NCI-H2196 (cell line): ENCODE measurements around the gene PELI1.
"Not testable (repeated sequence)": the region's sequence is repeated elsewhere in the genome, so short reads cannot be mapped to it uniquely, and the experiment has no call there.

Experiments
- DNase-seq: peaks from one replicate; lab custom pipeline; 2025; ENCODE audit not compliant: unreplicated experiment; lab: John Stamatoyannopoulos, UW

The PELI1 gene

DNA sequence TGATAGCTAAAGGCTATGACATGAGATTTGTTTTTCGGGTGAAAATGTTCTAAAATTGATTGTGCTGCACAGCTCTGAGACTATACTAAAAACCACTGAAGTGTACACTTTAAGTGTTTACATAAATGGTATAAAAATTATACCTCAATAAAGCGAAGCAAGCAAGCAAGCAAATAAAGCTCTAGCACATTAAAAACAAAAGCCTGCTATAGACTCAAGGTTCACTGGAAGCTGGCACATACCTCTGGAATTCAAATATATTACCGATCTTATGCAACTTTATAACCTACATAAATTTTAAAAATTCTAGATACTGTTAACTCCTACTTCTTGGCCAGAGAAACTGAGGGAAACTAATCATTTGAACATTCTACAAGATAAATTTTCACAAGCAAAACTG lies 20.1 kb downstream of the PELI1 start:
- DNase-seq: no peak

DNA sequence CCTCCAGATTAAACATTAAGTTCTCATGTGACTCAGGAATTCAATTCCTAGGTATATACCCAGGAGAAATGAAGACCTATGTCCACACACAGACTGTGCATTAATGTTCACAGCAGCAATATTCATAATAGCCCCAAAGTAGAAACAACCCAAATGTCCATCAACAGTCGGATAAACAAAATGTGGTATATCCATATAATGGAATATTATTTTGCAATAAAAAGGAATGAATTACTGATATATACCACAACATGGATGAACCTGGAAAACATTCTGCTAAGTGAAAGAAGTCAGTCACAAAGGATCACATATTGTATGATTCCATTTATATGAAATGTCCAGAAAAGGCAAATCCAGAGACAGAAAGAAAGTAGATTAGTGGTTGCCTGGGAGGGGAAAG lies 20.5 kb downstream of the PELI1 start:
- DNase-seq: no peak

DNA sequence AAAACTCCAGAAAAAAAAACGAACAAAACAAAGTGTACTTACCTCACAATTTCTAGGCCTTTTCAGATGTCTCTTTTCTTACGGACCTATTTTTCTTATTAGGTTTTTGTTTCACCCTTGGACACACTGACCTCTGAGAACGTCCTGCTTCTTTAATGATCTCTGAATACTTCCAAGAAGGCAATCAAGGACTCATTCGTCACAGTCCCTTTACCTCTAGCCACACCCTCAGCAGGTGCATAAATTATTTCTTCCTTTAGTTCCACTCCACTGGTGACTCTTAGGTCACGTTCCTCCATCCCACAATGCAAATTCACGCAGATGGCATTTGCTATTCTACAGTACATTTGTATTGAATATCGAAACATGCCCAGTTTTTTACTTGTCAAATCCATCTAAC lies 21.9 kb downstream of the PELI1 start:
- DNase-seq: no peak

DNA sequence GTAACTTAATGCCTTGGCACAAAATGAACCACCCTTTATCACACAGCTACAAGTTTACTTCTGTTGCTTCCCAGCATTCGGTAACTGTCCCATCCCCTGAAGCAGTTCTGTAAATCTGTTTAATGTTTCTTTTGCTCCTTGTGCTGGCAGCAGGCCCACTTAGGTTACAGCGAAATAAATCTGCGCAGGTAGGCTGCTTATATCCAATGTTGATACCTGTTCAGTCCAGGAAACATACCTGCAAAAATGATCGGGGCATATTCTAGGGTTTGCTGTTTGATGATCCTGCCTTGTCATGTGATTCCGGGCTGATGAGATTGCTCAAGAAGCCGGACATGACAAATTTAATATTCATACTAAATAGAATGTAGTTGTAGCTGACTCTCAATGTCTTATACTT lies 23.3 kb downstream of the PELI1 start:
- no peak for DNase-seq

DNA sequence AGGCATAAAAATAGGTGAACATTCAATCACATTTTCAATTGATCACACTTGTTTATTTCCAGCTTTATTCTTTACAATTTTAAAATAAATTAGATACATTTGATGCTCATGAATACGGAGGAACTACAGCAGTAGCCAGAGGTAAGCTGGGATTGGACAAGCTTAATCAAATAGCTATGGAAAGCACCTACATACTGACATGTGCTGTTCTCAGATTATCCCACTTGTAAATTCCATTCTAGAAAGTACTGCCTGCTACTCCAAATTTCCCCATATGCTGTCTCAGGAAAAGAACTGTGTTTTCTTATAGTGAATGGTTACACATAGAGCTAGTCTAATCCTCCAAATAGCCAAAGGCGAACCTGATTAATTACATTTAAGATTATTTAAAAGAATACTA lies 24.2 kb downstream of the PELI1 start:
- DNase-seq: no peak

DNA sequence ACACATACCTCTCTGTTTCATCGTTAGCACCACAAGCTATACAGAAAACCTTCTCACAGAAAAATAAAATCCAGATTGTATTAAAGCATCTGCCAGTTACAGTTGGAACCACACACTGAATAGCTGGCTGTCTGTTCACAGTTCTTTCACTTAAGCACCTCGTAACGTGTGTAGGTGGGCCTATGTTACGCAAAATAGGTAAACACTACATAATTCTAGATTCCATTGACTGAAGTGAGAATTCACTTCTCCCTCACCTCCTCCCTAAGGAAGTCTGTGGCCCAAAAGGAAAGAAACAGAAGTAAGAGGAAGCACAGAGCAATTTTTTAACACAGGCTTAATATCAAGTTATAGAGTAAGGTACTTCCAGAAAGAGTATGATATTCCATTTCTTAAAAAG lies 24.9 kb downstream of the PELI1 start:
- DNase-seq: no peak

DNA sequence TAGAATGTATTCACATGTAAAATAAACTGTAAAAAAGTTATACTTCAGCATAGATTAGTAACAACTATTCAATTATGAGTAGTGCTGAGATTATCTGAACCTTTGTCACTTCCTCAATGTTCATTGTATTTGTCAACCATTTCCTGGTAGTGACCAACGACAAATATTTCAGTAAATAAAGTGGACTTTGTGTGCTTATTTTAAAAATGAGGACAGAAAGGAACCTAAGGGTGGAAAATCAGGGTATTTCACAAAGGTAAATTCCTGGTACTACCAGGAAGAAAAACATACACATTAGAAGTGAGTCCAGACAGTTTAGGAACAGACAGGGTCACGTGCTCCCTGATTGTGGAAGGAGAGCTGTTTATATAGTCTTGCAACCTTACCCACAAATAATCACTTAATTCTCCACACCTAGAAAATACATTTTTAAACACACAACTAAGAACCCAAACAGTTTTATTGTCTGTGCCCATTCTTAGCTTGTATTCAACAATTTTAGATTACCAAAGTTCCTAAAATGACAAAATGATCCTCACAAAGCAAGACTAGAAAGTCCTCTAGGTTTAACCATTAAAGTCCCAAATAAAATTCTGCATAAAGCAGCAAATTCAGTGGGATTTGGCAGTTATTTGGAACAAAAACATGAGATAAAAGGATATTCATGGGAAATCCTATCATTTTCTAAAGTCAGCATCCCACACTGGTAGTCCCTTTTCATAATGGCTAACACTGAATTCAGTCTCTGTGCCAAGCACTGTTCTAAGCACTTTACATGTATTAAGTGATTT lies 28.2 kb downstream of the PELI1 start:
- no peak for DNase-seq

DNA sequence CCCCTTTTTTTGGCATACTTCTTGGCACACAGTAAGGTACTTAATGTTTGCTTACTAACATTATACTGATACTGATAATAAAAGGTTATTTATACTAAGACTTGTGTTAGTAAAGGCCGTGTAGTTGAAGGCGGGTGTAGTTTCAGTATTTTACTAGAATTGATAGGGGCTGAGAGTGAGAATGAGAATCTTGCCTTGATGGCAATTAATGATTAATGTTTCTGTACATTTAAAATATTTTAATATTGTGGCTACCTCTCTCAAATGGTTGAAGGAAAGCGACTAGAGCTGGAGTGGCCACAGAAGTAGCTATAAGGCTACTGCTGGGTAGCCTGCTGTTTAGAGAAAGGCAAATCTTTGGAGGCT lies 29.3 kb downstream of the PELI1 start:
- no peak for DNase-seq

DNA sequence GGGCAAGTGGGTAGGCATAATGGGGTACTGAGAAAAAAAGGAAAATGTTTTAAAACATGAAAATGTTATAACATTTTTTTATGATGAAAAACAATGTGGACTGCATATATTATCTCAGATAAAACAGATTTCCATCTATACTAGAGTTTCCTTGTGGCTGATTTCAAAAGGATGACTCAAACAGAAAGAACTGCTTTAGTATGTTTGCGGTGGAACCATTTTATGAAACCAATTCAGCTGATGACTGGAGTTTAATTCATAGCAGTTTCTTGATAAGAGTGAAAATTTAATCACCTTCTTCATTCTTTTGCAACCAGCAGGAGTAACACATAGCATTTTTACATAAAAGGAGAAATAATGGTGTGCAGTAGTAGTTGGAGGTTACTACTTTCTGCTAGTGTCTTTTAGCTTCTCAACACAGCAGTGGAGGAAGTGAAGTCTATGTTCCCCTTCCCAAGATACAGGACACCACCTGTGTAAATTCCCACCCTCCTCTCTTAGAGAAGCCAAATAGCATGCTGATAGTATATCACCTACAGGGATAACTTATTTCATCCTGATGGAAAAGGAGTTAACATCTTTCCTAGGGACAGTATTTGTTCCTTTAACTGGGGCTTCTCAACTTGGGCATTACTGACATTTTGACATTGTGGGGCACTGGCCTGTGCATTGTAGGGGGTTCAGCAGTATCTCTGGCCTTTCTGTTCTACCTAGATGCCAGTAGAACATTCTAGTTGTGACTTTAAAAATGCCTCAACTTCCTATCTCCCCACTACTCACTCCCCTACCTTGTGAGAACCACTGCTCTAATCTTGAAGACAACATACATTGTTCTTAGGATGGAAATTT lies 29.9 kb downstream of the PELI1 start:
- DNase-seq: no peak

DNA sequence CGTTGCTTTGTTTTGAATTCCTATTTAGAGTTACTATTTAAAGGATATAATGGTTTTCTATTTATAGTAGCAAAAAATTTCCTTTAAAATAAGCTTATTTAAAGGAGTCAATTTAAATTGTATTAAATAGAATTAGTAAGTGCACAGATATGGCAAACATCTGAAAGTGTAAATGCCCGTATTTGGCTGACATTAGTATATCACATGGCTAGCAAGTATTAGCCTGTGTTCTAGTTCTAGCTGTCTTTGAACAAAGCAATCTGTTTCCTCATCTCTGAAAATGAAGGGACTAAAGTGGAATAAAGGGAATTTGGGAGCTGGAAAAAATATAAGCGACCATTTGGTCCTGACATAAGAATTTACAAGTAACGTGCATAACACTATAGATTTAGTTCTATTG lies 32.2 kb downstream of the PELI1 start:
- DNase-seq: no peak

DNA sequence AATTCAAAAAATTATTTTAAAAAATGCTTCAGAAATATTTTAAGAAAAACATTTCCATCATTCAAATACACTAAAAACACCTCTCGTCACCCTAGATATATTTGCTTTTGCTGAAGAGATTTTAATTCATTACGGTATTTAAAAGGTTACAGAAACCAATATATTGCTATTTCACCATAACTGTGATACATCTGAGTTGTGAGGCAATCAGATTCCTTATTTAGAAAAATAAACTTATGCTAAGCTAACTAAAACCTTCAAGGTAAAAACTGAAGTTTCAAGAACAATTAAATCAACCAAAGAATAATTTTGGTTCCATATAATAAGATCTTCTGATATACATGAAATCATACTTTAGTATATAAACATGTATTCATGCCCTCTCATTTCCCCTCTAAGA lies 32.8 kb downstream of the PELI1 start:
- DNase-seq: no peak

DNA sequence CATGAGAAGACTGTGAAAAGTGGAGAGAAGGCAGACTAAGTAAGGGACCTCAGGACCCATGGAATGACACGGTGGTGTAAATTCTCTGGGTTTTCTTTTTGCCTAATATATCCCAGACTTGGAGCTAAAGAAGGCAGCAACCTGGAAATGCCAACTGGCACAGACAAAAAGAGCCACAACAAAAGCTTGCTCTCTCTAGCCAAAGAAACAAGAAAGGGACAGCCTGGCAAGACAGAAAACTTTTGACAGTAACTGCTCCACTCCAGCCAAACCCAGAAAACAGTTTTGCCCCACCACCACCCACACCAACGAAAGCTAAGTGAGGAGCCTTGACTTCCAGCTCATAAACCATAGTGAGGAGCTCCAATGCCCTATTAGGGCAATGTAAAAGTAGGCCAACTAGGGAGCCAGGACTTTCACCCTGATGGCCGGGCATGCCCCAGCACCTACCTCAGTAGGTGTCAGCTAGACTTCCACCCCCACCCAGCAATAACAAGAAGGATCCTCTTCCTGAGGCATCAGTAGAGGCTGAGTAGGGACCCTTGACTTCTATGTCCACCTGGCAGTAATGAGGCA lies 35.5 kb downstream of the PELI1 start:
- DNase-seq: no peak

DNA sequence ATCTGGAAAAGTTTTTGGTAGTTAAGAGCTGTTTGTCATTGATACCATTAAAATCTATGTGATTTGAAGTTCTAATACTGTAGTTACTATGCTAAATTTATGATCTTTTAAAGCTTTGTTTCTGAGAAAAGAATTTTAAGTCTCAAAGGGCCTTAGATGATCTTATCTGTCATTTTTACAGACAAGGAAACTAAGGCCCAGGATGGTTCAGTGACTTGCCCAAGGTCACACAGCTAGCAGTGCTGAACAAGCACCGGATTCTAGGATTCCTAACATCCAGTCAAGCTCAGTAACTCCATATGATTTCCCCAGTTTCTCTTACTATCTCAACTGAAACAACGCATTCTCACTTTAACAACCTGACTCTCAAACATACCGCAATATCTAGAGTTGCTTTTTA lies 37.7 kb downstream of the PELI1 start:
- no peak for DNase-seq

DNA sequence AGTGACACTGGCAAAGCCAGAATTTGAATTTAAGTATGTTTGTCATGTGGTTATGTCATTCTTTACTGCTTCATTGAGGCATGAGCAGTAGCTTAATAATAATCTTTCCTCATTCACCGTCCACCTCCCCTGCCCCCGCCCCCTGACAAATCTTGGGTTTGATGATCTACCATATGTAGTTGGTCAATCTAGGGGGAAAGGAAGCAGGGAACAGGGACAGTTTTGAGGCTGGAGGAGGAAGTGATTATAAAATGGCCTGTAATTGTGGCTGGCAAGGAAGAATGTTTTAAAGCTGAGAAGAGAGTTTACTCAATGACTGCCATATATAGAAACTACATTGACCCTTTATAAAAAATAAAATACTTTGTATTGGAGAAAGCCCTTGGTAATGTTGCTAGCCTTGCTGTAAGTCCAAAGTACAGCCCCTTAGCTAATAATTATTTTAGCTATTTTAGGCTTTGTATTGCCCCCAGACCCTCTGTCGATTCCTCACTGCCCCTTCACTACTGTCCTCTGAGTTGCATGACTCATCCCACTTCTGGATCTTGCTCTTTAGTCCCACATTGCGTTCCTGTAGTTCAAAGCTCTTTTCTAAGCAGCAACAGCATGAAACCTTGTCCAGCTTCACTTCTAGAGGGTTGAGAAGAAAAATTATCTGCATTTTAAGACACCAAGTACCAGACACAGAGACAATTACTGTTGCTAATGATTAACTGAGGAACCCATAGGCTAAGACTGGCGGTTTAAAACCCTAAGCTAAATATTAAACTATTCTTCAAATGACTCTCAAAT lies 38.4 kb downstream of the PELI1 start:
- no peak for DNase-seq

DNA sequence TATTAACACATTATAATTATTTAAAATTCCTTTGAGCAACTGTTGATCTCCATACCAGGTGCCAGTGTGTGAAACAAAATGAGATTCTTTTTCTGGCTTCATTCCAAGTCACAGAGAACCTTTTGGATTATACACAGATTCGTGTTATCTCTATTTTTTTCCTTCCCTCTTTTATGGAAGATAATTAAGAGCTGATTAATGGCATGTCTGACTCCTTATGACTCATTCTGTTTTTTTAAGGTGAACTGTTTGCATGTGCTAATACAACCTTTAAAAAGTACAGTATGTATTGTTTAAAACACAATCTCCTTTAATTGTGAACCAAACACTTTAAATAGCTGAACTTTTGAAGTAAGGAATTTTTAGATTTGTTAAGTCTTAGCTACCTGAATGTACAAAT lies 39.3 kb downstream of the PELI1 start:
- no peak for DNase-seq

DNA sequence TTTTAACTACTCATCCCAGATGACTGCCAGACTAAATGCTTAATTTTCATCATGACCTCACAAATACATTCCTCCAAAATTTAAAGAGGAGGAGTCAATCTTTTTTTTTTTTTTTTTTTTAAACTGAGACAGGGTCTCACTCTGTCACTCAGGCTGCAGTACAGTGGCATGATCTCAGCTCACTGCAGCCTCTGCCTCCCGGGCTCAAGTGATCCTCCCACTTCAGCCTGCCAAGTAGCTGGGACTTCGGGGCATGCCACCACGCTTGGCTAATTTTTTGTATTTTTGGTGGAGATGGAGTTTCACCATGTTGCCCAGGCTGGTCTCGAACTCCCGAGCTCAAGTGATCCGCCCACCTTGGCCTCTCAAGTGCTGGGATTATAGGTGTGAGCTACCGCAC lies 41.5 kb downstream of the PELI1 start:
- DNase-seq: not testable (repeated sequence)

DNA sequence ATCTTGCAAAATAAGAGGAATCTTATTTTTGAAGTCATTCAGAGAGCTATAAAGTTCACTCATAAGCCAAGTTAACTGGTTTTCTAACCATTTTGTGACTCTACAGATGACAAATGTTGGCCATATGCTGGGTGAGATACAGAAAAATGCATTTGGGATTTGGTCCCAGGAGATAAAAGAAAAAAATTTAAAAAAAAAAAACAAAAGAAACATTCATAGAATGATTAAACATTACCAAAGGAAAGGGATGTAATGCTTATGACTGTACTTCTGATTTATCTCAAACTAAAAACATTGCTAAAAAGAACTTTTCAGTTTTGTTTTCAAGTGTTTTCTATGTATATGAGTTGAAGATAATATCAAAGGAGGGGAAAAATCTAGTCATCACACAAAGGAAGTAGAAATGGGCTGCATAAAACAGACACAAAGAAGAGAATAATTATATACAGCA lies 43.1 kb downstream of the PELI1 start:
- DNase-seq: no peak

DNA sequence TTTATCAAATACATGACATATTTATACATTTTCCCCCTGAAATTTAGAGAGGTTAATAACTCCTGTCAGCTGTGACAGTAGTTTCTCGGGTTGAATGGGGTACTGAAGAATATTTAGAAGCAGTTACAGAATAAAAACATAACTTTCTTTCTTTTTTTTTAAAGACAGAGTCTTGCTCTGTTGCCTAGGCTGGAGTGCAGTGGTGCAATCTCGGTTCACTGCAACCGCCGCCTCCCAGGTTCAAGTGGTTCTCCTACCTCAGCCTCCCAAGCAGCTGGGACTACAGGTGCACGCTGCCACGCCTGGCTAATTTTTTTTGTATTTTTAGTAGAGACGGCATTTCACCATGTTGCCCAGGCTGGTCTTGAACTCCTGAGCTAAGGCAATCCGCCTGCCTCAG lies 43.6 kb downstream of the PELI1 start:
- not testable (repeated sequence) for DNase-seq

DNA sequence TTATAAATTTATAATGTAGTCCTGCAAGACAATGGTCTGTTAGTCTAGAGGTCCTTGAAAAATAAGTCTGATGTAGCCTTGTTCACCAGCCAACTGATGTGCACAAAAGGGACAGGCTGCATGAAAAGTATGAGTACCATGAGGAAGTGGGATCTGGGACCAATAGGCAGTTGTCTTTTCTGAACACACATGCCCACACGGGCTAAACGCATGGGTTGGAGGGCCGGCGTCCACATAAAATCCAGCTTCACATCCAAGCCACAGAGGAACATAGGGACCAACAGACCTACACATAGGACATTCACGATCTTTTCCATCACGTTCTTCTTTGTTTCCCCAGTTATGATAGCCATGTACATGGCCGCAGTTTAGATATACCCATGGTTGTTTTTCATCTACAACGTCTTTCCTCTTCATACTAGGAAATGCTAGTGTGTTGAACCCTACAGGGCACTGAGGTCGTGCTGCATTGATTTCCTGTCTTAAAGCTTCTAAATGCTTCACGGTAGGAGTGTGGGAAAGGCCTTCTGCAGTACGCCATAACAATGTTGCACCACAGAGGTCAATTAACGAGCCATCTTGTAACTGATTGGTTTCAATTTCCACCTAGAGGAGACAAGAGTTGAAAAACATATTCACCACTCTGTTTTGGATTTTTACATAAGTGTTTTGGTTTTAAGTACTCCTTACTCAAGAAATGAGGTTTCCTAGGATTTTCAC lies 49.4 kb downstream of the PELI1 start:
- DNase-seq: no peak

DNA sequence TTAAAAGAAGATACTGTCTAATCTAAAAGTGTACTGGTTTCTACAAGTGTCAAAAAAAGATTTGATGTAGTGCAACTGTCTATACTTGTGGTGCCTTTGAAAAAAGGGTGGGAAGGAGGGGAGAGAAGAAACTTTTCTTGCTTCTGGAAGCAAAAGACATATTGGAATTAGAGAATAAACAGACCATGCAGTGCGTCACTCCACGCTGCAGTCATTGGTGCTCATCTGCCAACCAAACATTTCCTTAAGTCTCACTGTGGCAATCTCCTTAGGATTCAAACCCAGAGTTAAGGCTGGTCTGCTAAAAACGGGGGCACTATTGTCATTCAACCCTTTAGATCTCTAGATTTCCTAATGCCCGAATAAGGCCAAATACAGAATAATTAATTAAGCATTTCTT lies 50.9 kb downstream of the PELI1 start:
- DNase-seq: no peak

DNA sequence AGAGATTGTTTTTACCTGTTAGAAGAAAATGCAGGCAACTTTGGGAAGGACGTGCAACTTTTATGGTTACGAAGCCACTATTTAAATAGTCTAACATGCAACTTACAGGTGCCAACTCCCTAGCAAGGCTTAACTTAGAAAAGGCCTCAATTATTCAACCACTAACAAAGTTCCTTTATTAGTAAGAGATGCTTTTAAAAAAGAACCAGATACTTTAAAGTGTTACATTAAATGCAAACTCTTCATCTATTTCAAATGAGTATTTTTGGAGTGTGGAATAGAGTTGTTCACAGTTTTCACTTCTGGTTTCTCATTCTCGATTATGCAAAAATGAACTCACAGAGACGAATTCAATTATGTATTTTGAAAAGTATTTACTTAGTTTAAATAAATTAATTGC lies 51.7 kb downstream of the PELI1 start:
- no peak for DNase-seq
